B cell (primary cell): ENCODE results near the gene HIPK4. TPM values are rescaled to one million over a fixed set of nuclear protein-coding genes. Genes with fewer than 3 reads are reported as not detected.

Source experiments
- ATAC-seq: fragments of 200-7000 bp; cut with Tn5 transposase; one replicate; pipeline ENCODE4 v1.10.0; 2021; ENCODE audit warnings: low read depth, mild to moderate bottlenecking, moderate number of reproducible peaks, moderate library complexity
- CTCF ChIA-PET: fragments of 350-600 bp; sonication (Branson Sonifier 250); formaldehyde crosslinking; loops from one replicate; lab custom pipeline; 2021; ENCODE audit warnings: antibody characterized with exemption, inconsistent platforms; lab: Charles Lee
- POLR2A ChIA-PET: fragments of 350-600 bp; sonication (Branson Sonifier 250); formaldehyde crosslinking; loops from one replicate; lab custom pipeline; 2021; ENCODE audit warnings: antibody characterized with exemption; lab: Charles Lee
- DNase-seq: peaks from one replicate; pipeline ENCODE4 v3.0.0; 2013
- H2AFZ ChIP-seq: 2 replicates; pipeline ENCODE4 v1.6.1; 2012; ENCODE audit warnings: mild to moderate bottlenecking, low read depth, low read length; ENCODE audit not compliant: insufficient read depth, poor library complexity, severe bottlenecking
- H3K27ac ChIP-seq, 2 donors: 1 replicate in 1 of 2; 2 replicates in 1 of 2; pipeline ENCODE4 v1.5.1; 2012 to 2013; ENCODE audit warnings: low read length in 2 of 2, mild to moderate bottlenecking in 2 of 2, moderate library complexity in 1 of 2
- H3K27me3 ChIP-seq, 4 experiments: fragments of 200-600 bp in 1 of 4; sonication (generic) in 1 of 4; replicated peaks in 1 of 4; 1 replicate in 2 of 4; 2 replicates in 2 of 4; pipeline versions ENCODE4 v1.6.1 to v1.7.0; 2013 to 2016; ENCODE audit warnings: low read length in 3 of 4, mild to moderate bottlenecking in 2 of 4, mixed read lengths in 1 of 4, moderate library complexity in 1 of 4; ENCODE audit not compliant: insufficient read depth in 4 of 4, control insufficient read depth in 3 of 4; ENCODE audit errors: control extremely low read depth in 1 of 4
- H3K36me3 ChIP-seq, 2 experiments: replicated peaks in 1 of 2; 1 replicate in 1 of 2; 2 replicates in 1 of 2; pipeline versions ENCODE4 v1.6.1 to v1.7.1; 2013; ENCODE audit warnings: low read length in 1 of 2; ENCODE audit not compliant: insufficient read depth in 2 of 2, control insufficient read depth in 1 of 2; ENCODE audit errors: control extremely low read depth in 1 of 2, extremely low read depth in 1 of 2
- H3K4me1 ChIP-seq, 2 donors: fragments of 200-600 bp in 1 of 2; sonication (generic) in 1 of 2; 1 replicate in 1 of 2; 2 replicates in 1 of 2; pipeline versions ENCODE4 v1.5.1 to v1.6.1; 2013 to 2017; ENCODE audit warnings: low read length in 2 of 2; ENCODE audit not compliant: control insufficient read depth in 2 of 2, insufficient read depth in 2 of 2
- H3K4me2 ChIP-seq: replicated peaks from 2 replicates; pipeline ENCODE3; 2012; ENCODE audit warnings: mild to moderate bottlenecking, low read depth, low read length; ENCODE audit not compliant: poor library complexity, severe bottlenecking
- H3K4me3 ChIP-seq, 5 experiments: fragments of 200-600 bp in 1 of 5; sonication (generic) in 1 of 5; 1 replicate in 3 of 5; 2 replicates in 2 of 5; pipeline versions ENCODE4 v1.5.1 to v1.7.0; 2011 to 2016; ENCODE audit warnings: low read length in 4 of 5, mild to moderate bottlenecking in 4 of 5, low read depth in 2 of 5, control low read depth in 1 of 5, moderate library complexity in 1 of 5; ENCODE audit not compliant: insufficient read depth in 1 of 5; ENCODE audit errors: control extremely low read depth in 1 of 5, extremely low read depth in 1 of 5
- H3K79me2 ChIP-seq: fragments of 200-600 bp; sonication (generic); one replicate; pipeline ENCODE4 v1.6.0; 2016; ENCODE audit warnings: low read length; ENCODE audit not compliant: control insufficient read depth, insufficient read depth
- H3K9ac ChIP-seq: fragments of 200-600 bp; sonication (generic); 2 replicates; pipeline ENCODE4 v1.6.1; 2017; ENCODE audit warnings: mild to moderate bottlenecking, low read length, moderate library complexity
- H3K9me3 ChIP-seq, 3 donors: one replicate each; pipeline versions ENCODE4 v1.6.1 to v1.7.1; 2013; ENCODE audit warnings: low read length in 2 of 3; ENCODE audit not compliant: control insufficient read depth in 2 of 3, insufficient read depth in 1 of 3; ENCODE audit errors: control extremely low read depth in 1 of 3
- H4K20me1 ChIP-seq: 2 replicates; pipeline ENCODE4 v1.6.0; 2012; ENCODE audit warnings: mild to moderate bottlenecking, low read length; ENCODE audit not compliant: insufficient read depth, control insufficient read depth, poor library complexity, severe bottlenecking
- H3K27ac Mint-ChIP-seq: one replicate; pipeline ENCODE4 v1.8.0; 2021; ENCODE audit warnings: mixed read lengths
- H3K27me3 Mint-ChIP-seq: one replicate; pipeline ENCODE4 v1.8.0; 2021; ENCODE audit warnings: mixed read lengths
- H3K4me1 Mint-ChIP-seq: one replicate; pipeline ENCODE4 v1.8.0; 2021; ENCODE audit warnings: mixed read lengths
- H3K4me3 Mint-ChIP-seq: one replicate; pipeline ENCODE4 v1.8.0; 2021; ENCODE audit warnings: mixed read lengths
- H3K9me3 Mint-ChIP-seq: one replicate; pipeline ENCODE4 v1.8.0; 2022; ENCODE audit warnings: mixed read lengths; ENCODE audit not compliant: insufficient read depth
- CTCF ChIP-seq: fragments of 200-600 bp; IDR thresholded peaks from one replicate; pipeline ENCODE4 v1.8.0; 2022; ENCODE audit warnings: antibody characterized with exemption, mild to moderate bottlenecking
- EZH2 ChIP-seq: IDR thresholded peaks from 2 replicates; pipeline ENCODE4 v1.6.1; 2012; ENCODE audit warnings: borderline replicate concordance, low read depth, mild to moderate bottlenecking, moderate library complexity, low read length; ENCODE audit not compliant: insufficient read depth, poor library complexity, severe bottlenecking
- WGBS: methylation state at CpG from one replicate; pipeline ENCODE4 v1.1.5; 2013; ENCODE audit warnings: missing lambda C conversion rate; ENCODE audit not compliant: insufficient coverage; 5-methylcytosine and 5-hydroxymethylcytosine counted together
- intact Hi-C: fragments of 100-400 bp; cut with micrococcal nuclease; formaldehyde crosslinking; loops from one replicate; pipeline ENCODE4 v1.10.0; 2022
- polyA plus RNA-seq: library from polyadenylated mRNA; depleted of rRNA; stranded (reverse); fragments of >200 nt; gene quantifications from 2 replicates; pipeline ENCODE4 v1.2.3, GENCODE V29; 2012
- total RNA-seq, 2 donors: library from RNA; stranded (reverse); fragments of 120-200 nt in 1 of 2; gene quantifications; 1 replicate in 1 of 2; 2 replicates in 1 of 2; pipeline versions ENCODE4 v1.2.3 to v1.2.4, GENCODE V29; 2013 to 2022

Gene HIPK4
- total and polyA plus RNA-seq, 2 donors (not counting 1 experiment from before 2014, with no cell fraction given) = 0.04 to 0.20 TPM

- Histone ChIP-seq H2AFZ (no peak overlapping the region), H3K4me3 (no peak overlapping the region), H3K4me1 (peaks cover 16 to 31% of the 10 kb centered on the region in 2 donors), H4K20me1 (no peaks in the 10 kb centered on the region), H3K4me2 (peak overlapping the region; percentile 95), H3K9ac (no peak overlapping the region), H3K27me3 (no peaks in the 10 kb centered on the region), H3K36me3 (peaks cover 0 to 9% of the 10 kb centered on the region in 2 experiments), H3K9me3 (no peaks in the 10 kb centered on the region), H3K79me2 (peaks cover 26% of the 10 kb centered on the region), H3K27ac (peak overlapping the region; percentile 81 to 88)
- 96% methylated on average over 10 of the region's 16 CpGs for WGBS
- no peak for ATAC-seq
- DNase-seq = no peak
- intact Hi-C loops = loop anchor here (1.0 to 2.0 kb wide), 6 partner anchors 11 to 149 kb away; partner anchors contain the start of genes BLVRB and SERTAD3
- H3K4me1 Mint-ChIP-seq = peaks cover 31% of the 10 kb centered on the region
- ChIA-PET CTCF (interaction anchor here (1.3 to 9.5 kb wide), 6 partner anchors 13 to 117 kb away, joined by 4 to 87 read pairs (median 14); partner anchors contain the start of genes BLVRB, SERTAD3 and SPTBN4), POLR2A (interaction anchor here (0.7 to 2.3 kb wide), 6 partner anchors 9 to 322 kb away, joined by 3 to 32 read pairs (median 4); partner anchors contain the start of gene SERTAD3)
- TF ChIP-seq EZH2 (no peak), CTCF (no peak)
- H3K27me3 Mint-ChIP-seq = no peaks in the 10 kb centered on the region
- peak overlapping the region; percentile 46 for H3K4me3 Mint-ChIP-seq
- no peaks in the 10 kb centered on the region for H3K9me3 Mint-ChIP-seq
- H3K27ac Mint-ChIP-seq = no peak overlapping the region
Measured at GRCh38 chr19:40421993-40422747, 32.2 kb upstream of the HIPK4 start.
